GM19452 (cell line): ENCODE data around the gene ZNF24.
A peak's percentile ranks its signal among the peaks of the same experiment; 100 is the strongest.

ENCODE experiments used
- ATAC-seq: cut with Tn5 transposase; IDR thresholded peaks from one replicate; pipeline ENCODE4 v1.9.1; 2021; ENCODE audit not compliant: unreplicated experiment

The ZNF24 gene

DNA sequence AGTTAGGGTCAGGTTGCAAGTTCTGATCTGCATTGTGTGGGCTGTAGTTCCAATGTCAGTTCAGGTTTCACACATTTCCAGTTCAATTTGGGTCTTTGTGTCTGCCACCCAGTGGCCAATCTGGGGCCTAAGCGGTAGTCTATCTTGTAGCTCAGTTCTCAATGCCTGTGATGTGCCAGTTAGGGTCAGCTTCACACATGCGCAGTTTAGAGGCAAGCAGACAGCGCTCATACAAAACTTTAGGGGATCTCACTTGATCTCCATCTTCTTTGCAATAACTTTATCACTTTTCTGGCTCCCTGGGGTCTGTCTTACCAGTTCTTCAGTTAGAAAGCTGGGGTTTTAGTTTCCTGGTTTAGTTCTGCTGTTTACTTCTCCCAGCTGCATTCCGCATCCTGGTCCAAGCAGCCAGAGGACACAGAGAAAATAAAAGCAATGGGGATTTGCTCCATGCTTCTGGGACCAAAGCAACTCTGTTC lies 11.0 kb upstream of the ZNF24 start:
- ATAC-seq, result peak; percentile 93

DNA sequence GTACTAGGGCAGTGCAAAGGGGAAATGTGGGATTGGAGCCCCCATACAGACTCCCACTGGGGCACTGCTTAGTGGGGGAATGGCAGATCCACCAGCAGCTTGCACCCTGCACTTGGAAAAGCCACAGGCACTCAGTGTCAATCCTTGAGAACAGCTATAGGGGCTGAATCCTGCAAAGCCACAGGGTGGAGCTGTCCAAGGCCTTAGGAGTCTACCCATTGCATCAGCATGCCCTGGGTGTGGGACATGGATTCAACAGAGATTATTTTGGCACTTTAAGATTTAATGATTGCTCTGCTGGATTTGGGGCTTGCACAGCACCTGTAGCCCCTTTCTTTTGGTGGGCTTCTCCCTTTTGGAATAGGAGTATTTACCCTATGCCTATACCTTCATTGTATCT lies 8.6 kb upstream of the ZNF24 start:
- no peak for ATAC-seq

DNA sequence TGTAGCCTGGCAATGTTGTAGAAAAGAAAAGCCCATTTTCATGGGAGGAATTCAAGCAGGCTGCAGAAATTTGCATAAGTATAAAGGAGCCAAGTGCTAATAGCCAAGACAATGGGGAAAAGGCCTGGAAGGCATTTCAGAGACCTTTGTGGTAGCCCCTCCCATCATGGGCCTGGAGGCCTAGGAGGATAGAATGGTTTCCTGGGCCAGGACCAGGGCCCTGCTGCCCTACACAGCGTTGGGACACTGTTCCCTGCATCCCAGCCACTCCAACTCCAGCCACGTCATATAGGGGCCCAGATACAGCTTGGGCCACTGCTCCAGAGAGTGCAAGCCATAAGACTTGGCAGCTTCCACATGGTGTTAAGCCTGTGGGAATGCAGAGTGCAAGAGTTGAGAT lies 8.1 kb upstream of the ZNF24 start:
- no peak for ATAC-seq

DNA sequence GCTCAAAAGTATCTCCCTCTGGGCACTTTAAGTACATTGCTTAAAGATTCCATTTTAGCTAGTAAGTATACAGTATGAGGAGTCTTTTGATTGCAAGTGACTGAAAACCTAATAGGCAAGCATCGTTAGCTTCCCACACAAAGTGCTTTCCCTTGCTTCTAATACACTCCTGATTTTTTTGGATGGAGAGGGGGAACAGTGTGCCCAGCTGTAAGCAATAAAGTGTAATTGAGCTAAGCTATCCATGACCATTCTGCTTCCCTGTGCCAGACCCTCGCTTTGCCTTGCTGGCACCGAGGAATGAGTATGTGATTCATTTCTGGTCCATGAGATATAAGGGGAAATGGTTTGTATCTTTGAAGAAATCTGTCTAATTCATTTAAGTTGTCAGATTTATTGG lies 3.8 kb upstream of the ZNF24 start:
- ATAC-seq, result no peak

DNA sequence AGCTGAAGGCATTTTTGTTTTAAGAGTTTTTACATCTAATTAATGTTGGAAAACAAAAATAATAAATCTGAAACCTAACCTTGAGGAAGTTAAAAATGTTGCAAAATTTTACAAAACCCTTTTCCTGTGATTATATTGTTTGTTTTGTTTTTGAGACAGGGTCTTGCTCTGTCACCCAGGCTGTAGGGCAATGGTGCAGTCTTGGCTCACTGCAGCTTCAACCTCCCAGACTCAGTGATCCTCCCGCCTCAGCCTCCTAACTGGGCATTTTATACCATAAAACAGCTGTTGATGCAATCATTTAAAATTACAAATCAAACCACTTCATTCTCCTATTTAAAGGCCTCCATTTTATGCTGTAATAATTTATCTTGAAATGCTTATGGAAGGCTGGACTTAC lies 1.7 kb upstream of the ZNF24 start:
- no peak for ATAC-seq

DNA sequence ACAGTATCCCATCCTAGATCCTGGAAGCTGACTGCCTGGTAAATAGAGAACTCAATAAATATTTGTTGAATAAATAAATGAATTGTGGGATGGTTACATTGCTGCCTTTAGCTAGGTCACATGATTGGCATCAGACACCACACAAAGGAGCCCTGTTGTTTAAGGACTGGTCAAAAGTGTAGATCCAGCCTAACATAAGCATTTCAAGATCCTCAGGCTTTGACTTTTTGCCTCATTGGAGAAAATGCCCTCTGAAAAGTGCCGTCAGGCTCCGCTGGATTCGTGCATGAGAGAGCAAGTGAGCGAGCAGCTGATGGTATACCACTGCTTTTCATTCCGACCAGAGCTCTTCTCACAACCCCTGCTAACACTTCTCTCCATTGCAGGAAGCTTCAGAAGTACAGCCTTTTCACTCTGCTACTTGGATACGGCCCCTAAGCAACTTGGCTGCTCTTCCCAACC lies 1.3 kb upstream of the ZNF24 start:
- ATAC-seq, result no peak

DNA sequence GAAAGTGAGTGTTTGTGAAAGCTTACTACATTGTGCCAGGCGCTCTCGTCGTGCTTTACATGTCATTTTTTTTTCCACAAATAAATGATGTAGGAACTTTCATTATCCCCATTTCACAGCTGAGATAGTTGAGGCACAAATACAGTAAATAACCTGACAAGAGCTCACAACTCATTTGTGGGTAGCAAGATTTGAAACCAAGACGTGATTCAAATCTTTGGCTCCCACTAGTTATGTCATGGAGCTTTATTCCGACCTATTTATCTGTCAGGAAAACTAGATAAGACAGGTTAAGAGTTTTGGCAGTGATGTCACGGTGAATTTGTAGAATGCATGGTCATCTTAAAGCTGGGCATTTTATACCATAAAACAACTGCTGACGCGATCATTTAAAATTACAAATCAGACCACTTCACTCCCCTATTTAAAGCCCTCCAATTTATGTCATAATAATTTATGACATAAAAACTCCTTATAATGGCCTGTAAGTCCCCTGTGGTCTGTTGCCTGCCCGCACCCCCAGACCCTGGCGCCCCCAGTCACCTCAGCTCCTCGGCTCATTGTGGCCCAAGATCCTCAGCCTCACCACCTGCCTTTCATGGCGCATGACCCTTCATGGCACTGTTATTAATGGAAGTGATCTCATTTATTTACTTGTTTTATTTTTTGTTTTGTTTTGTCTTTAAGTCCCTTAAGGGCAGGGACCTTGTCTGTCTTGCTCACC lies 678 bp upstream of the ZNF24 start:
- ATAC-seq, result no peak

DNA sequence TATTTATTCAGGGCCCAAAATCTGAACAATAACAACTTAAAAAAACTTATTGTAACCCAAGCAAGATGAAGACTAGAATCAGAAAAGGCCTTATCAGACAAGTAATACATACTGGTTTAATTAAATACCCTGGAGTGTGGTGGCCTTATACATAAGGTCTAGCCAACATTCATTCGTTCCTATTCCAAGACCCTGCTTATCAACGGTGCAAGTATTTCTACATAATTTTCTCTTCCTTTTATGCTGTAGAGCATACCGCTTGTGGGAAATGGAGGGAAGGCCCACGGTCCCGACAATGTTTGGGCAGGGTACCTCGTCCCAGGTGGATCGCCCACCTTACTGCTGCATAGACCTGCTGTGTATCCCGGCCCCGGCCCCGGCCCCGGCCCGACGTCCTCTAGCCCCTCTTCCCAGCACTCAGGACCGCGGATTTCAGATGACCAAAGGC lies 708 bp downstream of the ZNF24 start:
- no peak for ATAC-seq

DNA sequence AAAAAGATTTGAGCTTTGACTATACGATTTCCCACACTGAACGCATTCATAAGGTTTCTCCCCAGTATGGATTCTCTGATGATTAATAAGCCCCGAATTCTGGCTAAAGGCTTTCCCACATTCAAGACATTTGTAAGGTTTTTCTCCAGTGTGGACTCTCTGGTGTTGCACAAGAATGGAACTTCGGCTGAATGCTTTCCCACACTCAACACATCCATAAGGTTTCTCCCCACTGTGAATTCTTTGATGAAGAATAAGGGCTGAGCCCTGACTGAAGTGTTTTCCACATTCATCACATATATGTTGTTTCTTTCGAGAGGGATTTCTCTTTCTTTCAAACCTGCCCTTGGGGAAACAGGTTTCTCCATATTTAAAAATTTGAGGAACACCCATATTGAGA lies 6.9 kb downstream of the ZNF24 start:
- ATAC-seq, result no peak

DNA sequence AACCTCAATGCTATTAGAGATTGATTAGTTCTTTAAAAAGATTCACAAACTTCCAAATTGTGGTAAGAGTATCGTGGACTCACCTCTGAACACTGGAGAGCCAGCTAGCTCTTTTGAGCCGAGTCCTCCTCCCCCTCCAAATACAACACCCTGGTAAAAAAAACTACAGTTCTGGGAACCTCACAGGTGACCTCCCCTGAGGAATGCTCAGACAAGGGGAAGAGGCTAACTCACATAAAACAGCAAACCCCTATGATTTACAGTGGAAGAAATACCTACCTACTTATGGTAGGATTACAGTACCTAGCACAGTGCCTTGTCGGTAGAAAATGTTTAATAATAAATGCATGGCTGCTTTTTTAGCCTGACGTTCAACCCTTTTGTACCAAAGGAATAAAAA lies 8.4 kb downstream of the ZNF24 start:
- no peak for ATAC-seq

DNA sequence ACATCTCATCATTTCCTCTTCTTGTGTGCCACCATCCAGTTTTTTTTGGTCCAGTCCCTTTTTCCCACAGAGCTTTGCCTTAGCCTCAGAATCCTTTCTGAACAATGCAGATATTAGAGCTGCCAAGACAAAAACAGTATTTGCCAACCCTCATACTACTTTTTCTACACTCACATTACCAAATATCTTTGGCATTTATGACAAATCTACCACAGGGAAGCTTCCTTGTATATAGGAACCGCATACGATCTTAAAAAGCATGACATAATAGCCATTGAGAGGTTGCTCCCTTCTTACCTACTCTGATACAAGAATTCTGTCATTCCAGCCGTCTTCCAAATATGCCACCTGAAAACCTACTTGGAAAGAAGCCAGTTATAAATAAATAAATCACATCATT lies 9.4 kb downstream of the ZNF24 start:
- ATAC-seq, result no peak

DNA sequence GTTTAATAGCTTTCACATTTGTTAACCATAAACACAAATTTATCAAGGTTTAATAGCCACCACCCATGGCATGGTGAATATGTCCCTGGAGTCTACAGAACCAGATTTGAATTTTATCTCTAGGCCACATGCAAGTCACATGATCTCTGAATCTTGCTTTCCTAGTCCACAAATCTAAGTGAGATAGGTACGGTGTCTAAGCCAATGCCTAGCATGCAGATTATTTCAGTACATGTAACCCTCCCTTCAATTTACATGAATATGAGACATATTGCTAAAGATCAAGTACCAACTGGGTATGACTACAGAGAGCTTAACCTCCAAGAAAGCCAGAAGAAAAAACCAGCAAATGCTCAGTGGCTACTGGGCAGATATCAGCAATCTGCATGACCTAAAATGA lies 10.0 kb downstream of the ZNF24 start:
- no peak for ATAC-seq

DNA sequence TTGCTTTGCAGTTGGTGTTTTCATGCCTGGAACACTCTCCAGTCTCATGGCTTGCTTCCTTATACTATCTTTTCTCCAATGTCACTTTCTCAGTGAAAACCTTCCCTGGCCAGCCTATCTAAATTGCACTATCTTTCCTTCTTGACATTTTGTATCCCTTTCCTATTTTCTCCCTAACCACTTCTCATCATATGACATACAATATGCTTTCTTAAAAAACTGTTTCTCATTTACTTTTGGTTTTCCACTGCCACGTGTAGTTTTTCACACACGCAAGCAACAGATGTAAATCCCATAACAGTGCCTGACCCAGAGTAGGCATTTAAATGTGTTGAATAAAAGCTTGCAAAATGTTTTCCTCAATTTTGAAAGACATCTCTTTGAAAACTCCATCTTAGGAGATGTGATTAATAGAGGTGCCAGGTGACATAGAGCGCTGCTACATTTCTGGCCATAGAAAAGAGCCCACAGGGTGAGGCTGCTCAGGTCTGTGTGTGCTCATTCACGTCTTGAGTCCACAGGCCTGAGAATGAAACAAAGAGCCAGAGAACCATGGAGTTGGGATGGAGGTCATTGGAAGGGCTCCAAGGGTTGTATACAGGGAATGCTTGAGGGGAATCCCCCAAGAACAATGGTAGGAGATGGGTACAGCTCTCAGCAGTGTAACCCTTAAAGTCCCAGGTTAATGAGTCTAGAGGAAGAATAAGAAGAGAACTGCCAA lies 12.7 kb downstream of the ZNF24 start:
- ATAC-seq, result no peak

DNA sequence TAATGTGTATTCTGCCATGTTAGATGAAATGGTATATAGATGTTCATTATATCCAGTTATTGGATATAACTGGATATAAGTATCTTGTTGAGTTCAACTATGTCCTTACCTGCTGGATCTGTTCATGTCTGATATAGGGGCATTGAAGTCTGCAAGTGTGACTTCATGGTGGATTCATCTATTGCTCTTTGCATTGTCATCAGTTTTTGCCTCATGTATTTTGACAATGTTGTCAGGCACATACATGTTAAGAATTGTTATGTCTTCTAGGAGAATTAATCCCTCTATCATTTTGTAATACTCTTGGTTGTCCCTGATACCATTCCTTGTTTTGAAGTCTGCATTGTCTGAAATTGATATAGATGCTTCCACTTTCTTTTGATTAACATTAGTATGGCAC lies 15.4 kb downstream of the ZNF24 start:
- no peak for ATAC-seq

DNA sequence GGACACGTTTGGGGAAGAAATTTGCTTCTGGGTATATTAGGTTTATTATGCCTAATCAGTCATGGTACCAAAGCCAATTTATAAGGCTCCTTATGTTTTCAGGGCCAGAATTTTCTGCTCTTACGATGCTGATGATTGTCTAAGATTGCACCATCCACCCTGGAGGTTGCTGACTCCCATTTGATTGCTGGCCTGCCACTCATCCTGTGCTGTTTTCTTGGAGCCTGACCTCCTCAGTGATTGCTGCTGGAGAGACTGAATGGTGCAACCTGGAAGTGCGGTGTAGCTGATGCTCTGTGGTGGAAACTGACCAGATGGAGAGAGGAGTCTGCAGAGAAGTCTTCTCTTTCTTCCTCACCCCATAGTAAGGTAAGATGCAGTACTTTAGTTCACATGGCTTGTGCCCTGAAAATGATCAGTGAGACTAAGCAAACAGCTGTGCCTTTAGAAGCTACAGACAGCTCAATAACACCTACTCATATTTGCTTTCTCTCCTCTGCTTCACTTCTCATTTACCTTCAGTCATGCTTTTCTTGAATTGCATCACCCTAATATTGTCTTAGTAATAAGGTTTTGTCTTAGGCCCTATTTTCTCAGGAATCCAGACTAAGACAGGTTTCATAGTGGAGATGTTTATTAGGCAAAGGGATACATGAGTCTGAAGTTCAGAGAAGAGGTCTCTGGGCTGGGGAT lies 17.4 kb downstream of the ZNF24 start:
- ATAC-seq, result no peak

DNA sequence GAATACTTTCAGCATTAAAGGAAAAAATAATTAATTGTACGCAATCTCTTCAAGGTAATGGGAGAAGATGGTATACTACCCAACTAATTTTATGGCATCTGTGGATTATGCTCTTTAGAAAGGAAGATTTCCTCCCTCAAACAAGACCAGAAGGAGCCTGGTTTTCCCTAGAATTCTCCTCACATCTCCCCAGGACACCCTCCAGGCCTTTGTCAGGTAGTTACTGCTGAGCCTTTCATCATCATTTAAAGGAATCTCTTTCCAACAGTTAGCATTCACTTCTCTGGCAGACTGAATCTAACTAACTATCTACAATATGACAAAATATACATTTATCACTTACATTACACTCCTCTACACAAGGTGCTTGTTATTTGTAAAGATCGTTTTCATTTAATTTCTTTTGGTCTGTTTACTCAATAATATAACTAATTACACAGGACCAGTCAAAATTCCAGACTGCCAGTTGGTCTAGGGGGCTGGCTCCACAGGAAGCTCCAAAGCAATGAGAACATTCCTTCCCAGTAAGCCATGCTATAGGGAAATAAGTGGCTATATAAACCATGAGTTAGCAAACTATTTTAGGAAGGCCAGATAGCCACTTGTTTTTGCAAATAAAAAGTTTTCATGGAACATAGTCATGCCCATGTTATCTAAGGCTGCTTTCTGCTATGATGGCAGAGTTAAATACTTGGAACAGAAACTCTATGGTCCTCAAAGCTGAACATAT lies 19.1 kb downstream of the ZNF24 start:
- ATAC-seq, result no peak

DNA sequence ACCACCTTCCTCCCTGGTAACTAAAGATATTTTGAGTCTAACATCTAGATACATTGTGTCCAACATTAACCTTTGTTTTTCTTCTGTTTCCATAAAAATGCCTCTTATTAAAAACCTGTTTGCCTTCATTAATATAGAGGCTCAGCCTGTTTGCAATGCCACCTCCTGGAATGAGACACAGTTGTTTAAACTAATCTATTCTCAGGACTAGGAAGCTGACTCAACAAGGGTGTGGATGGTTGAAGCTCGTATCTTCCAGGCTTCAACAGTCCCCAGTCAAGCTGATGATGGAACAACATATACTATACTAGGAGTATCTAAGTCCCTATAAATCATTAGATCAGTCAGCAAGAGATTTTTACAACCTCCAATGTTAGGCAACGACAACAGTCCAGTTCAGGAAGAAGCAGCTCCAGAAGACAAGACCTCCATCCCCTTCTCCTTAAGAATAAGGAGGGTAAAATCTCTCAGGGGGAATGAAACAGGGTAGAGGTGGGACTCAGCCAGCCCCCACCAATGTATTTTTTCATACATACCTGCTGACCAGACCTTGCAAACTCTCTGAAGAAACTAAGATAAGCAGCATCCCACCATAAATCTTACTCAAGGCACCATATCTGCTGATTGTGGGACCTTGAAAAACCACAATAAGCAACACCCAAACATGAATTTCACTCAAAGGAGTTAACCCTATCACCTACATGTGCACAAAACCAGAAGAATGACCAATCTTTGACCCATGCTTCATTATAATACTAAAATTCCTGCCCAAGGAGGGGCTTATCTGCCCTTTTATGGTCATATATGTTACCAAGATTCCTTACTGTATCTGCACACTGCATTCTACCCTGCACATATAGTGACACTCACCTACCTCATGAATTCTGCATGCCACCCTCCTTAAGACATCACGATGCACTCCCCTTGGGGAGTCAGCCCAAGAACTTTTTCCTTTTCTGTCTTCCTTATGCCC lies 21.4 kb downstream of the ZNF24 start:
- no peak for ATAC-seq

DNA sequence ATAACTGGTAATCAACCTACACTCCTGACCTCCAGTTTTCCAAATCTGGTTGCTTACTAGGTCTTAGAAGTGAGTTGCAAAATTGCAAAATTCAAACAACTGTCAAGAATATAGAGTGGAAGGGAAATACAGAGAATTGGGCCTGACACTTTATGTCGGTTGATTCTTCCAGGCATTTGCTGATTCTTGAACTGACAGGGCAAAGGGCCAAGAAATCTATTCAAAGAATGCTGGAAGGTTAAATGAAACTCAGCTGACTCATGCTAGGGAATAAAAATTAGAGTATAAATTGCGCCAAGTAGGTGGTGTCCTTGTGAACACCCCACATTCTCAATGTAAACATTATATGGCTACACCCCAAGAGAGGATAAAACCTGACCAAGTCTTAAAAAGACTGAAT lies 32.7 kb downstream of the ZNF24 start:
- no peak for ATAC-seq

DNA sequence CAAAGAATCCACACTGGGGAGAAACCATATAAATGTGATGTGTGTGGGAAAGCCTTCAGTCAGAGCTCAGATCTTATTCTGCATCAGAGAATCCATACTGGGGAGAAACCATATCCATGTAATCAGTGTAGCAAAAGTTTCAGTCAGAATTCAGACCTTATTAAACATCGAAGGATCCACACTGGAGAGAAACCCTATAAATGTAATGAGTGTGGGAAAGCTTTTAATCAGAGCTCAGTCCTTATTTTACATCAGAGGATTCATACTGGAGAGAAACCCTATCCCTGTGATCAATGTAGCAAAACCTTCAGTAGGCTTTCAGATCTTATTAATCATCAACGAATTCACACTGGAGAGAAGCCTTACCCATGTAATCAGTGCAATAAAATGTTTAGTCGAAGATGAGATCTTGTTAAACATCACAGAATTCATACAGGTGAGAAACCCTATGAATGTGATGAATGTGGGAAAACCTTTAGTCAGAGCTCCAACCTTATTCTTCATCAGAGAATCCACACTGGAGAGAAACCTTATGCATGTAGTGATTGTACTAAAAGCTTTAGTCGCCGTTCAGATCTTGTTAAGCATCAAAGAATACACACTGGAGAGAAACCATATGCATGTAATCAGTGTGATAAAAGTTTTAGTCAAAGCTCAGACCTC lies 37.5 kb downstream of the ZNF24 start:
- ATAC-seq, result no peak

DNA sequence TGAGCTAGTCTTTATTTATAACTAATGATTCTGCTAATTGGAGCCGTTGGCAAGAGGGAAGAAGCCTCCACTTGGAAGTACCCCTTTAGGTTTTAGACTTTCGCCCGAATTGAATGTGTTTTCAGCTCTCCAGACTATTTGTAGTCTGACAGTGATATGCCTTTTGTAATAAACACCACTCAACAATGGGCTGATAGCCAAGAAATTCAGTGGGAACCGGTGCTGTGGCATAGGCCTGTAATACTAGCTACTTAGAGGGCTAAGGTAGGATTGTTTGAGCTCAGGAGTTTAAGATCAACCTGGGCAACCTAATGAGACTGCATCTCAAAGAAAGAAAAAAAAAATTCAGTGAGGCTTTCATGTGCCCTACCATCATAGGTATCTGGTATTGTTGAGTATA lies 40.6 kb downstream of the ZNF24 start:
- ATAC-seq, result no peak
